Umbilical cord (tissue), 2 donors: ENCODE results near the gene R3HDM1. TPM values are rescaled to one million over a fixed set of nuclear protein-coding genes. Genes with fewer than 3 reads are reported as not detected.
"Not testable (repeated sequence)": the region's sequence is repeated elsewhere in the genome, so short reads cannot be mapped to it uniquely, and the experiment has no call there.

Experiments
- DNase-seq: peaks from one replicate; pipeline ENCODE4 v3.0.0-alpha.2; 2015; ENCODE audit warnings: low spot score
- total RNA-seq: library from RNA; depleted of rRNA; stranded (reverse); fragments of >200 nt; gene quantifications from one replicate; pipeline ENCODE4 v1.2.3, GENCODE V29; 2014; ENCODE audit warnings: low replicate concordance; ENCODE audit not compliant: insufficient read depth

R3HDM1 gene
- total RNA-seq, 1 donor from 2014 or later, result 4.8 TPM

- peak; percentile 47 for DNase-seq
Measured at GRCh38 chr2:135709992-135710391, 178.7 kb downstream of the R3HDM1 start.

GRCh38 chr2:135715086-135715485 is 183.8 kb downstream of the R3HDM1 start:
- DNase-seq, result not testable (repeated sequence)

- DNase-seq, result no peak
Measured at GRCh38 chr2:135728064-135728743, 196.9 kb downstream of the R3HDM1 start.

GRCh38 chr2:135732561-135732960 is 201.3 kb downstream of the R3HDM1 start:
- no peak for DNase-seq

GRCh38 chr2:135733045-135733444 is 201.8 kb downstream of the R3HDM1 start:
- DNase-seq, result no peak

GRCh38 chr2:135736546-135736945 is 205.3 kb downstream of the R3HDM1 start:
- DNase-seq, result no peak

GRCh38 chr2:135740206-135740605 is 208.9 kb downstream of the R3HDM1 start:
- DNase-seq, result no peak

- no peak for DNase-seq
Measured at GRCh38 chr2:135741043-135741394, 209.7 kb downstream of the R3HDM1 start.

DNA sequence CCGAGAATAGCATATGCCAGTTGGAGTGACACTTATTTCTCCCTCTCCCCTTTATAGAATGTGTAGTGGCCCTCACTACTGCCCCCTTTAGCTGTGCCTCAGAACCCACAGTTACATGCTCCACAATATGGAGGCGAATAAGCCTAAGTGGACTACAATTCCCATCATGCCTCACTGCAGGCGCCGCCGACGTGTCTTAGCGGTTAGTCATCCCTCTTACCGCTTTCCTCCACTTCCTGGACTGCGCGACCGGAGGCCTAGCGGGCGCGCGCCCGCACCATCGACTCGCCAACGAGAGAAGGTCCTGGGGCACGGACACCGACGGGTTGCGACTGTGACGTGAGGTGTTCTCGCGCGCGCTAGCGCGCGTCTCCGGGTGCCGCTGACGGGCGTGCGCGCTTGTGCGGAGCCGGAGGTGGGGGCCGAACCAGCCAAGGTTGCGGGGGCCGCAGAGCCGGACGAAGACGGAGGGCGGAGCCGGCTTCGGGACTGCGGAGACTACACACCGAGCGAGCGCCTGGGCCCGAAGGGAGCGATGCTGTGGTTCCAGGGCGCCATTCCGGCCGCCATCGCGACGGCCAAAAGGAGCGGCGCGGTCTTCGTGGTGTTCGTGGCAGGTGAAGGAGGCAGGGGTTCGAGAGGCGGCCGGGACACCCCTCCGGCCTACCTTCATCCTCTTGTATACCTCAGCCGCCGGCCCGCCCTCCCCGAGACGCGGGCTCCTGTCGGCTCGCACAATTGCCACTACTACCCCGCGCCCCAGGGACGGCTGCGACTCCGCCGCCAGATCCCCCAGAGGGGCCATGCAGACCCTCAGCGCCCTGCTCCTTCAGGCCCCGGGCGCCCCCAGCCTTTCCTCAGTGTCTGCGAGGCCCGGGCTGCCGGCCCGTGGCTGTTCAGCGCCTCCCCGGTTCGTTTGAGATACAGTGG is 210.4 kb downstream of the R3HDM1 start, which contains the start of gene UBXN4:
Gene UBXN4 (plus strand): TSS at position 461 of the 930 bp plus-strand sequence. CDS start 75 bp downstream, at position 536.
- peak; percentile 99 for DNase-seq

DNA sequence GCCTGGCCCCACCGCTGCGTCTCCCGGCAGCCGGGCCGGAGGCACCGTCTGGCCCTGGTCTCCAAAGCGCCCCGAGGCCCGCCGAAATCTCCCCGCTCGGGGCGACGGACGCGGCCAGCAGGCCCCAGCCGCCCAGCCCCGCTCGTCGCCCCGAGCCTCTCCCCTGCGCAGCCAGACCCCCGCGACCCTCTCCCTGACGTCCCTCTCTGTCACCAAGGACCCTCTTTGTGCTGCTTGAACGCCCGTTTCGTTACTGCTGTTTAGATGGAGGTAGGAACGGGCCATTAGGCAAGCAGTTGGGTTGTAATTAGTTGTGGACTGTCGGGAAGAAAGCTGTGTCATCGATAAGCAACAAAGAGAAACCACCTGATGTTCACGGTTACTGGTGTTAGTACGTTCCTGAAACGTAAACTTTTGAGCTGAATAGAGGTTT is 211.1 kb downstream of the R3HDM1 start:
- peak; percentile 61 for DNase-seq

GRCh38 chr2:135743860-135744259 is 212.6 kb downstream of the R3HDM1 start:
- DNase-seq, result peak; percentile 75

DNA sequence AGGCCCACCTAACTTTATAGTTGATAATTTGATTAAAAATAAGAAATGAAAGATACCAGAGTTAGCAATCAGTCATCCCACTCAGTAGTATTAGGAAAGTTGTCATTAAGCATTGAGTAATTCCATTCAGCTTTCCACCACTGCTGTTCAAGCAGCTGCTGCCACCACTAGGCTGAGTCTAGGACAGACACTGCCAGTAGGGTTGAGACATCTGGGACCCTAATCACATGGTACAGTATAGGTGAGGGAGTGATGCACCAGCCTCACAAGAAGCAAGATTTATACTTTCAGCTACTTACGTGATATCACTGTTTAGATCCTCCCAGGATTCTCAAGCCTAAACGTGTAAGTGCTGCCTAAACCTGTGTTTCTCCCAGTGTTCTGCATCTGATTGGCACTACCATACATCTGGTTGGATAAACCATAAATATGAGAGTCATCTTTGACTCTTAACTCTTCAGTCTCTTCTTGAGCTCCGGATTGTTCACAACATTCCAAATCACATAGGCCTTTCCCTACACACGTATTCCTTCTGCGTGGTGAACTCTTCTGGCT is 213.6 kb downstream of the R3HDM1 start:
- DNase-seq, result no peak

GRCh38 chr2:135745545-135745944 is 214.3 kb downstream of the R3HDM1 start:
- DNase-seq, result peak; percentile 50

DNA sequence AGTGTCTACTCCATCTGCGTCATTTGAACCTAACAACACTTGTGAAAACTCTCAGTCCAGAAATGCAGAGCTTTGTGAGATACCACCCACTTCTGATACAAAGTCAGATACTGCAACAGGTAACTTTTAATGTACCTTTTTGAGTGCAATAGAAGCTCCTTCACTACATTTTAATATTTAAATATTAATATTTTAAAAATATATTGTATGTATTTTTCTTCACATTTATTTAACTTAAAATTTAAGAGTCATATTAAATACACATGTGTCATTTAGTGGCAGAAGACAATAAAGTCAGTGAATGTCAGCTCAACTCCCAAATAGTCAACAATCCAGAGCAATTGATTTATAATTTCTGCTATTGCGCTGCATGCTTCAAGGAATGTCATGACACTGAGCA is 224.3 kb downstream of the R3HDM1 start:
- no peak for DNase-seq

DNA sequence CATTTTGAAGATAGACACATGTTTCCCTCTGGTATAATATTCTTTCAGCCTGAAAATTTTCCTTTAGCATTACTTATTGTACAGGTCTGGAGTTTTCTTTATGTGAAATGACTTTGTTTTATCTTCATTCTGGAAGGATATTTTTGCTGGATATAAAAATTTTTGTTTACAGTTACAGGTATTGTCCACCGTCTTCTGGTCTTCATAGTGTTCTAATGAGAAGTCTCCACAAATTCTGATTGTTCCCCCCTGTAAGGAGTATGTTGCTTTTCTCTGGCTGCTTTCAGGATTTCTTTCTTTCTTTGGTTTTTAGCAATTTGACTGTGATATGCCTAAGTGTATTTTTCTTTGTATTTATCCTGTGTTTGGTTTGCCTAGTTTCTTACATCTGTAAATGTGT is 225.4 kb downstream of the R3HDM1 start:
- no peak for DNase-seq

DNA sequence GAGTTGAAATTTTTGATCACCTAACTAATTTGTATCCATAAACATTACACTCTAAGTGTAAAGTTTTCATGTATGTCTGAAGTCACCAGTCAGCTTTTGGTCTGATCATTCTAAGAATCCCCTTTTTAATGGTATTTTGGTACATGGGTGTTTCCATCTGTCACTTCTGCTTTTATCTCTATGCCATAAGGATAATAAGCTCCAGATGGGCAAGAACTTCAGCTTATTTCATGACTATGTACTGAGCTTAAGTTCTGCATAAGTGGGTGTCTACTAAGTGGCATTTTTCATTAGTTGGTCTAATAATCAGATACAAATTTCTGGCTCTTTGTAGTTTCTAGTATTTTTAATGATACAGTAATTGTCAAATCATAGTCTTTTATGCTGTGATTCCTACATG is 230.7 kb downstream of the R3HDM1 start:
- no peak for DNase-seq

DNA sequence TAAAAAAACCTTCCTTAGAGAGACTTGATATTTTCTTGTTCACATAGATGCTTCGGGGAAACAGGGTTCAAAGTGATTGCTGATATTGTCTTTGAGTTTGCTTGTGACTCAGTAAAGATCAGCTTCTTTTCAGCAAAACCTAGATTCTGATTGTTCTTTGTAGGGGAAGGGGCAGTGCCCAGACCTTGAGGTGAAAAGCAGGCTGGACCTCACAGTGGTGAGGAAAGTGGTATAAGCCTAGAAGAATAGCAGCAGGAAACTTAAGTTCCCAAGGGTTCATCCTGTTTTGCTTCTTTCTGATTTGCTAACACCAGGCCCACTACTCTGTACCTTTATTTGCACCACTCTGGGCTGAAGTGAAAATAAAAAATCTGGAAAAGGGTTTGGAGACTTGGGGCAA is 231.2 kb downstream of the R3HDM1 start:
- no peak for DNase-seq

DNA sequence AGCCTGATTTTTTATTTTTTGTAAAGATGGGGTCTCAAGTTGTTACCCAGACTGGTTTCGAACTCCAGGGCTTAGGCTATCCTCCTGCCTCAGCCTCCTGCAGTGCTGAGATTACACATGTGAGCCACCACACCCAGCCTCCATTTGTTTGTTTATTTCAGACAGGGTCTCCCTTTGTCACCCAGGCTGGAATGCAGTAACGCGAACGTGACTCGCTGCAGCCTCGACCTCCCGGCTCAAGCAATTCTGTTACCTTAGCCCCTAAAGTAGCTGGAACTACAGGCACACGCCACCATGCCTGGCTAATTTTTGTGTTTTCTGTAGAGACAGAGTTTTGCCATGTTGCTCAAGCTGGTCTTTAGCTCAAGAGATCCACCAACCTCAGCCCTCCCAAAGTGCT is 237.6 kb downstream of the R3HDM1 start:
- DNase-seq, result no peak

DNA sequence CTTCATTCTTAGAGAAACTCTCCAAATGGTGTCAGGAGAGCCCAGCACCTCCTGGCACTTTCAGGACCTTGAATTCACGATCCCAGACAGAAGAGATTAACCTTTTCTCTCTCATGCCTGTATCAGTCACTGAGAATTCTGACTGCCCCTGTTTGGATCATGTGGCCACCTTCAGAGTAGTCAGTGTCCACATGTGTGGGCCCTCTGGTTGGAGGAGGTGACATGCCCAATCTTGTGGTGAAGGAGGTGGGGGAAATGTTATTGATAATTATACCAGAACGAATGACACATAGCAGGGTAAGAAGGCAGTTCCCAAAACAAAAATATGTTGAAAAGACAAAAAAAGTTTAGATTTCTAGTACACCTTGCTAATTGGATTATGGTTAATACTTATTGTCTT is 242.0 kb downstream of the R3HDM1 start:
- no peak for DNase-seq

GRCh38 chr2:135773917-135774316 is 242.6 kb downstream of the R3HDM1 start:
- DNase-seq, result no peak
